Erythroblast (primary cell): ENCODE results near the gene KIF6.

Source experiments
- DNase-seq, 2 experiments: peaks; one replicate each; lab custom pipeline; 2025; lab: John Stamatoyannopoulos, UW
- GATA1 ChIP-seq: IDR thresholded peaks from 2 replicates; pipeline ENCODE4 v1.6.1; 2011; ENCODE audit warnings: low read depth, mild to moderate bottlenecking, control low read depth, low read length, moderate library complexity
- POLR2A ChIP-seq: IDR thresholded peaks from 2 replicates; pipeline ENCODE4 v1.6.1; 2011; ENCODE audit warnings: mild to moderate bottlenecking, low read length

The KIF6 gene

GRCh38 chr6:39319621-39320362 lies 405.4 kb downstream of the KIF6 start:
- TF ChIP-seq POLR2A = no peak
- no peak for TF ChIP-seq GATA1
- DNase-seq = no peak

GRCh38 chr6:39317256-39317655 lies 408.0 kb downstream of the KIF6 start:
- DNase-seq = no peak
- TF ChIP-seq POLR2A (no peak), GATA1 (no peak)

DNA sequence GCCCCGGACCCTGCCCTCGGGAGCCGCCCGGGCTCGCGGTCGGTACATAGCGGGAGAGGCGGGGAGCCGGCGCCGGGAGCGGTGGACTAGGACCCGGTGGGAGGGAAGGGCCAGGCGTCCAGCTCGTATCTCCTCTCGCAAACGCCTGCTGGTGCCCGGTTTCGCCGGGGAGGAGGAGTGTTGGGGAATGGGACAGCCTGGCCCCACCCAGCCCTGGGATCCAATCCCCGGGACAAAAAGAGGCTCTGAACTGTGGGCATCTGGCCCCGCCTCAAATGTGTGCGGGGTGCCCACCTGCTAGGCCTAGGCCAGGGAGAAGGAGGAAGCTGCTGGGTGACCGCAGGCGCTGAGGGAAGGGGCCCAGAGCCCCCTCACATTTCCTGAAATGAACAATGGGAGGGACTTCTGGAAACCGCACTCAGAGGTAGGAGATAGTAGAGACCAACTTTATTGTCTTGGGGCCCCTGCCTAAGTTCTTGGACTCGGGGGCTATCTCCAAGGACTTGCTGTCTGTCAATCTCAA lies 410.9 kb downstream of the KIF6 start, which contains the start of gene KCNK17:
Gene KCNK17 (minus strand): TSS at position 147 of the 523 bp plus-strand sequence. CDS start 99 bp downstream, at position 48.
- DNase-seq = no peak

DNA sequence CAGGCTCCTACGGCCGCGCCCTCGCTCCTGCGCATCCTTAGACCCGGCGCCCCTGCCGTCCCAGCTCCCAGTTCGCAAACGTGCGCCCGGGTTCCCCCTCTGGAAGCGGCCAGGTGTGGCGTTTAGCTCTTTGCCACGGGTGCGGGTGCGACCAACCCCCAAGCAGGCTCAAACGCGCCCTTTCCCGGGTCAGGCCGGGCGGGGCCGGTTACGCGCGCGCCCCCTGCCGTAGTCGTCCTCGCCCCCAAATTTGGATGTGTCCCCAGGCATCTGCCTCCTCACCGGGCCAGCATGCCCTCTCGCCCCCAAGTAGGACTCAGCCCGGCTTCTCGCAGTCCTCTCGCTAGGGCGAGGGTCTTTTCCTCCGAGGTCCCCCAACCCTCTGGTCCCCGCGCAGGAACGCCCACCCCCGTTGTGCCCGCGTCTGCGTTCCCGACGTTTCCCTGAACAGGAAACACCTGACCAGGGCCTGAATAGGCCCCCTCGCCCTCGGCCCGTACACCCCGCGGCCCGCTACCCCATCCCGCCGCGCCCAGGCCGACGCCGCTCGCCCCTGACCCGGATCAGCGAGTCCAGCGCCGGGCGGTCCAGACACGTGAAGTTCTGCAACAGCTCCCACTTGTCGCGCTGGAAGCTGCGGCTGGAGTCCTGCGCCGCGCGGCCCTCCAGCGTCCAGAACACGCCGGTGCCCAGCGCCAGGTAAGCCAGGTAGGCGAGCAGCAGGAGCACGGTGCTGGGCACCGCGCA lies 411.5 kb downstream of the KIF6 start:
- TF ChIP-seq POLR2A (no peak), GATA1 (no peak)
- DNase-seq = no peak

More for the DNA sequence above, 410.9 kb downstream of the KIF6 start, which contains the start of gene KCNK17:
- TF ChIP-seq POLR2A (no peak), GATA1 (no peak)

- DNase-seq = no peak
These were observed 412.2 kb downstream of the KIF6 start for GRCh38 chr6:39312912-39313525.

GRCh38 chr6:39310542-39310941 lies 414.7 kb downstream of the KIF6 start:
- DNase-seq = no peak
- TF ChIP-seq GATA1 = no peak
- TF ChIP-seq POLR2A = no peak

More at GRCh38 chr6:39312912-39313525, 412.2 kb downstream of the KIF6 start:
- TF ChIP-seq GATA1 (no peak), POLR2A (no peak)

GRCh38 chr6:39309942-39310531 lies 415.2 kb downstream of the KIF6 start:
- TF ChIP-seq GATA1 = no peak
- TF ChIP-seq POLR2A = no peak
- DNase-seq = peak; percentile 47 to 72

GRCh38 chr6:39307462-39307861 lies 417.7 kb downstream of the KIF6 start:
- TF ChIP-seq GATA1 (no peak), POLR2A (no peak)
- no peak for DNase-seq

GRCh38 chr6:39304951-39305350 lies 420.3 kb downstream of the KIF6 start:
- TF ChIP-seq GATA1 = no peak
- no peak for TF ChIP-seq POLR2A
- no peak for DNase-seq

DNA sequence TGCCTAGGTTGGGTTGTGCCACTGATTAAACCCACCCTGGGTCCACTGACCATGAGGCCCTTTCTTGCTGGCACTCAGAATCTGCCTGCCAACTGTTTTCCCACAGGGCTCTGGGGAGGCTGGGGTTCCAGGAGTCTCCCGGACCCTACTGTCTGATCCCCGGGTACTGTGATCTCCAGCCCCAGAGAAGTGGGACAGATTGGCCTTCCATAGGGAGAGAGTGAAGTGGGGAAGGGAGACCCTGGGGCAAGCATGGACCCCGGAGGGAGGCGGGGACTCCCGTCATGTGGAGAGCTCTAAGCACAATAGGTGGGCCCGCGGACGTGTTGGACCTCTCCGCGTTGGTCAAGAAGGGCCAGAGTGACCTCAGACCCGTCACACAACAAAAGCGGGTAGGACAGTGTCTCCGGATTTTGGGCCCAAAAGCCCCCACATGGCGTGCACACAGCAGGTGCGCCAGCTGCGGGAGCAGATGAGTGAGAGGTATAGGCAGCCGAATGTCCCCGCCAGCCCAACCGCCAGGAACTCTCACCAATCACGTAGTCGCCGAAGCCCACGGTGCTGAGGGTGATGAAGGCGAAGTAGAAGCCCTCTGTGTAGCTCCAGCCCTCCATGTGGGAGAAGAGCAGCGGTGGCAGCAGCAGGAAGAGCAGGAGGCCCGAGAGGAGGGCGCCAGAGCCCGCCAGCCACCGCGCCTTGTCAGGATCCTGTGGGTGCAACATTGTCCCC lies 421.6 kb downstream of the KIF6 start:
- no peak for DNase-seq
- TF ChIP-seq POLR2A = no peak
- TF ChIP-seq GATA1 = no peak

DNA sequence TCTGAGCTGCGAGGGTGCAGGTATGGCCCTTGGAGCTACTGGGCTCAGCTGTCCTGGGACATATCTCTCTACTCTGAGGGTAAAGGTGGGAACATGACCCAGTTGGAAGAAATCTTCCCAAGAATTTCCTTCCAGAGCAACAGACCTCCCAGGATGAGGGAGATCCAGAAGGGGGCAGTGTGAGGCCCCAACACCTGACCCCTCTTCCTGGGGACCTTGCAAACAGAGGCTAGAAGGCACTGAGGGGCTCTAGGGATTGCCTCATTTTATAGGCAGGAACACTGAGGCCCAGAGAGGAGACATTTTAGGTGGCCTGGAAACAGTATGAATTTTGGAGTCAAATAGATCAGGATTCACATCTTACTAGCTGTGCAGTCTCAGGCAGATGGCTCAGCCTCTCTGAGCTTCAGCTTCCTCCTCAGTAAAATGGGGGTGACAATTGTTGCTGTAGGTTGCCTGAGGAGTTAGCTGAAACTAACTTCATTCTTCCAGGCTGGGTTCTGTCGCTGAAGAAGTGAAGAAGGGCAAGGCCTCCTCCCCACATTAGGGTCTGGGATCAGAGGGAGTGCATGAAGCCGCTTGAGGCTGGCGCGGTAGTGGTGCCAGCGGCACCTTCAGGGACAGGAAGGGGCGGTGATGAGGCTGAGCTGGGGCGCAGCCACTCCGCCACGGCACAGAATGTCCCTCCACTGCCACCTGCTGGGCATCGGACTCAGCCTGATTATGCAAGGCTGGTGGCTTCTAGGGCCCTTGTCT lies 422.4 kb downstream of the KIF6 start:
- no peak for TF ChIP-seq POLR2A
- TF ChIP-seq GATA1 = no peak
- peak; percentile 77 to 84 for DNase-seq

DNA sequence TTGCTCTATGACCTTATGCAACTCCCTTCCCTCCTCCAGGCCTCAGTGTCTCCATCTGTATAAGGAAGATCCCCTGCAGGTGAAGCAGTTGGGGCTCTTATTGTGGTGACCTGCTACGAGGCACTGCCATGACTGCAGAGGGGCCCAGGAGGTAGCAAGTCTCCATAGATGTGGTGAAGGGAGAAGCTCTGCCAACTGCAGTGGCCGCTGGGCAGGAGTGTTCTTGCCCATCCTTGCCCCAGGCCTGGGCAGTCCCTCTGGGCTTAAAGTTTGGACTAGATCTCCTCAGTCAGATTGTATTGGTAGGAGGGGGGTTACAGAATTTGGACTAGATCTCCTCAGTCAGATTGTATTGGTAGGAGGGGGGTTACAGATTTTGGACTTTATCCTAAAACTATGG lies 423.2 kb downstream of the KIF6 start:
- no peak for TF ChIP-seq GATA1
- TF ChIP-seq POLR2A = no peak
- no peak for DNase-seq

DNA sequence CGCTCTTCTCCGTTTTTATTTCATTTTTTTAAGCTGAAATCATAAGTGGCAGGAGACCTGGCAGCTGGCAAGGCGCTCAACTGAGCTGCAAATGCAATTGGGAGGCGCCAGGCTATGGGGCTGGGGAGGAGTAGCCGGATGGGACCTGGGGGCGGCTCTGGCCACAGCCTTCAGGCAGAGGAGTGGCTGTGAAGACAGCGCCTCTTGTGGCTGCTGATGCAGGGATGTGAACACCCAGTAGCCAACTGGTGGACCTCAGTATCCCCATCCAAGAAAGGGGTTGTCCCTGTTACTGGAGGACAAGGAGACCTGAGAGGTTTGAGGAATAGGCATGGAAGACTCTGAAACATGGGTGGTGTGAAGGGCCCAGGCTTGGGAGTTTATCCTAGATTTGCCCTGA lies 423.6 kb downstream of the KIF6 start:
- no peak for DNase-seq
- TF ChIP-seq GATA1 (no peak), POLR2A (no peak)
